Stimulated activated naive CD8-positive, alpha-beta T cell treated with anti-CD3 and anti-CD28 coated beads, Interleukin-15, Interleukin-2, amounts not matched to agents 100 ng/mL and 50 ng/mL, for 24 hours (primary cell): ENCODE data around the gene NUDT14.

Source experiments
- H3K27ac Mint-ChIP-seq: one replicate; pipeline ENCODE4 v1.8.0; 2021; ENCODE audit warnings: mild to moderate bottlenecking, mixed read lengths
- H3K27me3 Mint-ChIP-seq: one replicate; pipeline ENCODE4 v1.8.0; 2021; ENCODE audit warnings: mixed read lengths
- H3K36me3 Mint-ChIP-seq: one replicate; pipeline ENCODE4 v1.8.0; 2021; ENCODE audit warnings: low read depth, mixed read lengths
- H3K4me1 Mint-ChIP-seq: one replicate; pipeline ENCODE4 v1.8.0; 2021; ENCODE audit warnings: low read depth, mixed read lengths
- H3K4me3 Mint-ChIP-seq: one replicate; pipeline ENCODE4 v1.8.0; 2021; ENCODE audit warnings: mild to moderate bottlenecking, mixed read lengths
- H3K9me3 Mint-ChIP-seq: one replicate; pipeline ENCODE4 v1.8.0; 2021; ENCODE audit warnings: mixed read lengths

NUDT14 gene

GRCh38 chr14:105178069-105178867 is 2.8 kb downstream of the NUDT14 start:
- Mint-ChIP-seq H3K4me1 (peaks cover 16% of the 10 kb centered on the region), H3K9me3 (no peaks in the 10 kb centered on the region), H3K27ac (no peak overlapping the region), H3K27me3 (no peaks in the 10 kb centered on the region), H3K4me3 (no peak overlapping the region), H3K36me3 (no peaks in the 10 kb centered on the region)

- H3K4me1 Mint-ChIP-seq = peaks cover 13% of the 10 kb centered on the region
- H3K27me3 Mint-ChIP-seq = no peaks in the 10 kb centered on the region
- no peaks in the 10 kb centered on the region for H3K9me3 Mint-ChIP-seq
- H3K27ac Mint-ChIP-seq = no peak overlapping the region
- H3K36me3 Mint-ChIP-seq = no peaks in the 10 kb centered on the region
- no peak overlapping the region for H3K4me3 Mint-ChIP-seq
Observed at GRCh38 chr14:105177082-105177481, 4.0 kb downstream of the NUDT14 start.

DNA sequence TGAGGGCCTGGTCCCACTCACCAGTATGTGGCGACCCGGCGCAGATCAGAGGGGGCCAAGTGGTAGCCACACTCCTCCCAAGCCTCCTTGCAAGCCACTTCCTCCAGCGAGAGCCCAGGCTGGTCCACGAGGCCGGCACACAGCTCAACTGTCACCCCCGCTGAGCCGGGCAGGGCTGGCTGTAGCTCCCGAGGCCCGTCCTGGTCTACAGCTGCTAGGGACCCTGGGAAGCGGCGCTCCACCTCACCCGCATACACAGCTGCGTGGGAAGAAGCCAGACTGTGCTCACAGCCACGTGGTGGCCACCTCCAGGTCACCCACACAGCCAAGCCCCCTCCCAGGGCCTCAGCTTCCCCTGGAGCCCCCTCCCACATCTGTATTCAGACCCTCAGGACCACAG is 4.6 kb downstream of the NUDT14 start:
- peaks cover 11% of the 10 kb centered on the region for H3K4me1 Mint-ChIP-seq
- no peaks in the 10 kb centered on the region for H3K27me3 Mint-ChIP-seq
- H3K4me3 Mint-ChIP-seq = no peak overlapping the region
- no peak overlapping the region for H3K27ac Mint-ChIP-seq
- no peaks in the 10 kb centered on the region for H3K36me3 Mint-ChIP-seq
- H3K9me3 Mint-ChIP-seq = no peaks in the 10 kb centered on the region

- Mint-ChIP-seq H3K4me3 (no peak overlapping the region), H3K36me3 (no peaks in the 10 kb centered on the region), H3K27me3 (peaks cover 13% of the 10 kb centered on the region), H3K4me1 (peaks cover 23% of the 10 kb centered on the region), H3K27ac (no peak overlapping the region), H3K9me3 (no peaks in the 10 kb centered on the region)
Observed at GRCh38 chr14:105173901-105174894, 6.9 kb downstream of the NUDT14 start.

DNA sequence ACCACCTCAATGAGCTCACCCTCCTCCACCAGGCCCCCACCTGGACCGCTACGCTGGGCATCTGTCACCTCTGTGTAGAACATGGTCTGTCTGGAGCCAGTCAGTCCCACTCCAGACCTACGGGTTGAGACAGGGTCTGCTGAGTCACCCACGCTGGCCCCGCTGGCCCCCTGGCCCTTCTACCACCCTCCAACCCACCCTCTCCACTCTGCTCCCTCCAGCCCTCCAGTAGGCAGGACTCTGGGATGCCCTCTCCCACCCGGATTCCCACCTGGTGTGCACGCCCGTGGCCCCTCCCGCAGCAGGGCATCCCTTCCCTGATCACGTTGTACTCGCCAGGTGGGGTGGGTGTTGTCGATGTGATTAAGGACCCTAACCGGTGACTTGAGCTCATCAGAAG is 8.0 kb downstream of the NUDT14 start:
- Mint-ChIP-seq H3K27me3 (peaks cover 14% of the 10 kb centered on the region), H3K4me1 (peaks cover 23% of the 10 kb centered on the region), H3K4me3 (no peak overlapping the region), H3K9me3 (no peaks in the 10 kb centered on the region), H3K36me3 (no peaks in the 10 kb centered on the region), H3K27ac (no peak overlapping the region)

DNA sequence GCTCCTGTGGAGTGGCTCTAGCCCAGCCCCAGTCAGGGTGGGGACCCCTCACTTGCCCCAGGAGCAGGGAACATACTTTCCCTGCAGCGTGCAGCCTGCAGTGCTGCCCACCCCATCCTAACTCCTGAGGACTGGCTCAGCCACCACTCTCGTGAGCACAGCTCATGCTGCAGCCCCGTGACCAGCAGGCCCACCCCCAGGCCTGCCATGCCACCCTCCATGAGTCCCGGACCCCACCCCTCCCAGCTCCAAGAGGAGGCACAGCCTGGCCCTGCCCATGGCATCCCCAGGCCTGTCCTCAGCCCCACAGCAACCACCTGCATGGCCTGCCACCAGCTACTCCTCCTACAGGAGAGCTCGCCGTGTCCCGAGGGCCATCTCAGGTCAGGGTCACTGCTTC is 8.6 kb downstream of the NUDT14 start:
- Mint-ChIP-seq H3K4me1 (peaks cover 23% of the 10 kb centered on the region), H3K36me3 (no peaks in the 10 kb centered on the region), H3K27me3 (peaks cover 14% of the 10 kb centered on the region), H3K9me3 (no peaks in the 10 kb centered on the region), H3K4me3 (no peak overlapping the region), H3K27ac (no peak overlapping the region)

DNA sequence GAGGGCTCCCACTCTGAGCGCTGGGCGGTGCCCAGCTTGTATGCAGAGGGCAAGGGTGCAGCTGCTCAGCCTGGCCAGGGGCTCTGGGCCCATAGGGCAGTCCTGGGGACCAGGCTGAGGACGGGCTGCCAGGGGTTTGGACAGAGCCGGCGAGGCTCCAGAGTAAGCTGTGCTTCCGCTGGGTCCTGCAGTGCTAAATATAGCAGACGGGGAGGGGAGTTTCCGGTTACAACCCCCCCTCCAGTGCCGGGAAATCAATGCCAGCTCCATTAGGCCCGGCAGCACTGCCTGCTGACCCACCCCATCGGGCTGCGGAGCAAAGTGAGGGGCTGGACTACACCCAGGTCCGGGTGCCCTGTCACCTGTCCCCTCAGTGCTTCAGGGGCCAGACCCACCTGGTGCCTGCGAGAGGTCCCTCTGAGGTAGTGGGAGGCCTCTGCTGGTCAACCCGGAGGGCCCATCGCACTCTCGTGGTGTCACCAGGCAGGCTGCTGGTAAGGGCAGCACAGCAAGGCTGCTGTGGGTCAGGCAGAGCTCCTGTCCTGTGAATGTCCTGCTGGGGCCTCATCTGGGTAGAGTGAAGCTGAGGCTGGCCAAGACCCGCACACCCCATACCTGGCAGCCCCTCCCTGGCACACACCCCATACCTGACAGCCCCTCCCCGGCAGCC is 10.0 kb downstream of the NUDT14 start:
- Mint-ChIP-seq H3K36me3 (no peaks in the 10 kb centered on the region), H3K27me3 (peaks cover 22% of the 10 kb centered on the region), H3K4me1 (peaks cover 23% of the 10 kb centered on the region), H3K4me3 (no peak overlapping the region), H3K27ac (no peak overlapping the region), H3K9me3 (no peaks in the 10 kb centered on the region)

- no peaks in the 10 kb centered on the region for H3K9me3 Mint-ChIP-seq
- no peaks in the 10 kb centered on the region for H3K36me3 Mint-ChIP-seq
- peaks cover 22% of the 10 kb centered on the region for H3K27me3 Mint-ChIP-seq
- H3K4me1 Mint-ChIP-seq = peaks cover 22% of the 10 kb centered on the region
- H3K4me3 Mint-ChIP-seq = peak overlapping the region; percentile 52
- no peak overlapping the region for H3K27ac Mint-ChIP-seq
Observed at GRCh38 chr14:105169776-105170655, 11.1 kb downstream of the NUDT14 start.

DNA sequence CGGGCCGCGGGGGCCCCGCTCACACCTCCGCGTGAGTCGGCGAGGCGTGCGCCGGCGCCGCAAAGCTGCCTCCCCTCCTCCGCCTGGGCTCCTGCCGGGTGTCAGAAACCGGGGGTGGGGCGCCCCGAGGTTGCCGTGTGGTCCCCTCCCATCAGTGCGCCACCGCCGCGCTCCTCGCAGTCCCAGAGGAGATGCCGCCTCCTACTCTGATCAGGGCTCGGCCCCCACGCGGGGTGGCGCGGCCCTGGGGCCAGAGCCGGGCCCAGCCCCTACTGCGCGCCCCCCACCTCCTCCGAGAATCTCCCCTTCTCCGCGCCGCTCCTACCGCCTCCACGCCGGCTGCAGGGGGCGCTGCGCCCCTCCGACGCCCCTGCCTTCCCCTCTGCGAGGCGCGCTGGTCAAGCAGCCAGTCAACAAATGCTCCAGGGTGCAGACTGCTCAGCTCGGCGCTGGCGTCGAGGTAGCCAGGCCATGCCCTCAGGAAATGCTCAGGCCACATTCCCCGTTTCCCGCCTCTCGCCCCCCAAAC is 12.1 kb downstream of the NUDT14 start:
- Mint-ChIP-seq H3K36me3 (no peaks in the 10 kb centered on the region), H3K9me3 (no peaks in the 10 kb centered on the region), H3K4me1 (peaks cover 12% of the 10 kb centered on the region), H3K4me3 (peak overlapping the region; percentile 52), H3K27me3 (peaks cover 22% of the 10 kb centered on the region), H3K27ac (no peak overlapping the region)

- Mint-ChIP-seq H3K27me3 (peaks cover 22% of the 10 kb centered on the region), H3K27ac (no peak within 1 kb of the TSS), H3K36me3 (no peaks in the 10 kb centered on the region), H3K4me1 (peaks cover 12% of the 10 kb centered on the region), H3K9me3 (no peaks in the 10 kb centered on the region), H3K4me3 (peak within 1 kb of the TSS; percentile 52)
Observed at GRCh38 chr14:105168496-105168978, 12.6 kb downstream of the NUDT14 start, which contains the start of gene JAG2. TSS of gene JAG2 (minus strand) at chr14:105168776. CDS start at chr14:105168420, 356 bp downstream.

DNA sequence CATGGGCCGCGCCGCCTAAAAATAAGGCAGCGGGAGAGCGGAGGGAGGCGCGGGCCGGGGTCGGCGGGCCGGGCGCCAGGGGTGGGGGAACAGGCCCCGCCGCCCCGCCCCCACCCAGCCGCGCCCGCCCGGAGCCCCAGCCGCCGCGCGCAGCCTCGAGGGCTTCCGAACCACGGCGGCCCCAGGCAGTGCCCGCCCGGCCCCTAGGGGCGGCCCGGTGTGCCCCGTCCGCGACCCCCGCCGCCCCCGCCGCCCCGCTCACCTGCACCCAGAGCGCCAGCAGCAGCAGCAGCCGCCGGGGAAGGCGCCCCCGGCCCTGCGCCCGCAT is 13.1 kb downstream of the NUDT14 start:
- H3K27ac Mint-ChIP-seq = no peak overlapping the region
- no peaks in the 10 kb centered on the region for H3K36me3 Mint-ChIP-seq
- no peaks in the 10 kb centered on the region for H3K9me3 Mint-ChIP-seq
- peaks cover 12% of the 10 kb centered on the region for H3K4me1 Mint-ChIP-seq
- peaks cover 22% of the 10 kb centered on the region for H3K27me3 Mint-ChIP-seq
- peak overlapping the region; percentile 30 for H3K4me3 Mint-ChIP-seq

- Mint-ChIP-seq H3K36me3 (no peaks in the 10 kb centered on the region), H3K27ac (no peak overlapping the region), H3K9me3 (no peaks in the 10 kb centered on the region), H3K4me3 (peak overlapping the region; percentile 30), H3K4me1 (peaks cover 12% of the 10 kb centered on the region), H3K27me3 (peaks cover 22% of the 10 kb centered on the region)
Observed at GRCh38 chr14:105167303-105168092, 13.6 kb downstream of the NUDT14 start.

GRCh38 chr14:105166571-105167302 is 14.4 kb downstream of the NUDT14 start:
- H3K4me3 Mint-ChIP-seq = peak overlapping the region; percentile 23

More at GRCh38 chr14:105166571-105167302, 14.4 kb downstream of the NUDT14 start:
- H3K4me1 Mint-ChIP-seq = peaks cover 12% of the 10 kb centered on the region
- no peak overlapping the region for H3K27ac Mint-ChIP-seq
- peaks cover 22% of the 10 kb centered on the region for H3K27me3 Mint-ChIP-seq
- H3K36me3 Mint-ChIP-seq = no peaks in the 10 kb centered on the region
- no peaks in the 10 kb centered on the region for H3K9me3 Mint-ChIP-seq
